Medulla oblongata (tissue), 1 donor: Measurements from ENCODE around the gene C8B.

Experiments
- DNase-seq: peaks from one replicate; pipeline ENCODE4 v3.0.0-alpha.2; 2015; ENCODE audit errors: extremely low spot score

C8B gene

DNA sequence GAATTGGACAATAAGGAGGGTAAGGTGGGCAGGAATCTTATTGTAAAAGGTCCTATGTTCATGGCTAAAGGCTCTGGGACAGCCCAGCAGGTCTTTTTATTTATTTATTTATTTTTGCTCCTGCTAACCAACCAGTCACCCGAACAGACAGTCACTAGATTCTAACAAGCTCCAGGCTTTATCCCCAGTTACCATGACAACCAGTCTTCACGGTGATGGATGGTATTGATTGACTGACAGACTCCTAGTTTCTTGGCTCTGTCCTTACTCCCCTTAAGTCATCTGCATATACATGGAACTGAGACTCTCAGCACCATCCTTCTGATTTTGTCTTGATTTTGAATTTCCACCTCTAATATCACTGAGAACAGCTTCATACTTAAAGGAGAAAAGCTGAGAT, 66.9 kb downstream of the C8B start:
- no peak for DNase-seq

DNA sequence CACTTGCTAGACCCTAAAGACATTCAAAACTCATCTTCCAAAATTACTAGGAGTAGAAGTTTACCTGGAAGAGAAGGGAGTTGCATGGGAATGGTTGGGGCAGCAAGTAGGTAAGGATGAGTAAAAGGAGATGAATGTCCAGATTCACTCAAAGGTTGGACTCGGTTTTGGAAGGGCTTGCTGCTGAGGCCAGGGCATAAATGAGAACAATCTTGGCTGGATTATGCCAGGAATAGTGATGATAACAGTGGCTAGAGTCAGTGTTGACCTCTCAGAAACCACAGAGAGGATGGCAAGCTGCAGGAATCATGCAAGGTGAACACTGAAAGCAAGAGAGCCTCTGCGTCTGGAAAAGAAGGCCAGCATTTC, 67.8 kb downstream of the C8B start:
- no peak for DNase-seq

DNA sequence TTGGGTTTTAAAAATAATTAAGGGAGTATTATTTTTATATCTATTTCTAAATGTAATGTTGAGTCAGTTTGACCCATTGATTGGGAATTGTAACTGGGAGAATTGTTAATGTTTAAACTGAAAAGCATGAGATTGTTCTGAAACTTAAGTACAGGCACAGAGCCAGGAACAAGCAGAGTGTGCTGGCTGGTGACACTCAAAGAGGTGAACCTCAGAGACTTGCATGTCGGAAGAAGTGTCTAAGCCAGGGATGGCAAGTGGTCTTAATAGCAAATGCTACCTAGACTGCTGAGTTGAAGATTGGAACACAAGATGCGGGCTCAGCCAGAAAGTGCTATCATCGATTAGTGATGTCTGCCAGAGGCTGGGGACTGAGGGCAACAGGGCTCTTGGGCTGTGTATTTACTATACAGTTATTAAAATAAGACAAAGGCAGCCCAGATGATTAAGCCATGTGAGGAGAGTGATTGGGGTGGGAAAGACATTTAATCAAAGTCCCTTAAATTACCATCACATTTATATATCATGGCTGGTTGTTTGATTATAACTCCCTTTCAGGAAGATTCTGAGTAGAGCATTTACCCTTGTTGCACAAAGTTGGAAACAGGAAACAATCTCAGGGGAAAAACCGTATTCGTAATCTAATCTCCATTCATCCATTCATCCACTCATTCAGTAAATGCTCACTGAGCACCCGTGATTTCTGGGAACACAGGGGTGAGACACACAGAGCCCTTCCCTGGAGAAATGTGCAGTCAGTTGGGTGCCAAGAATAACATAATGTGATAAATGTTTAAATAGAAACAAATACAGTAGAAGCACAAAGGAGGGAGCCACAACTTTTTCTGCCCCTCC, 68.4 kb downstream of the C8B start:
- no peak for DNase-seq

DNA sequence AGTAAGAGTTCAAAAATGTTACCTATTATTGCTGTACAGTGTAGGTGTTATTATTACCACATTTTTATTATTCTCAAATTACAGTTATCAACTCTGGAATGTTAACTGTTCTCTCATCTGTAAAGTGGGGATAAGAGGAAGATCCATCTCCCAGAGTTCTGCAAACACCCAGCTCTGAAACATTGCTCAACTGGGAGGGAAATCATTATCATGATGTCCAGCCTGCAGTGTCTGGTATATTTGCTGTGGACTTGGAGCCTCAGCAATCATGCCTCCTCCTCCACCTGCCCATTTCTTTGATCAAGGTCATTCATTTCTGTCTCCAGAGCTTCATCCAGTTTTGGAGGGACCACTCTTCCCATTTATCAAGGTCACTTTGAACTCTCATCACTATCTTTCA, 71.8 kb downstream of the C8B start:
- DNase-seq, result no peak

DNA sequence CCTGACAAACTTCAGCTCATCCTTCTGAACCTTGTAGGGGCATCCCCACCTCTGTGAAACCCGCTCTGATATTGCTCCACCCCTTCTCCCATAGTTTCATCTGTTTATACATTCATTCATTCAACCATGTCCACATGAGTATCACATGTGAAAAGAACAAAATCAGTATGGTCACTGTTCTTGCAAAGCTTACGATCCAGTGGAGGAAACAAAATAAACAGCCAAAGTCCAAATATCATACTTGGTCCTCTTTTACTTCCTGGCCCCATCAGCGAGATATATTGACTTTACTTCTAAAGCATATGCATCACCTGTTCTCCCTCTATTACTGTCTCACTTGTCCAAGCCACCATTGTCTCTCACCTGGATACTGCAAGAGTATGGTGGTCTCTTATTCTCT, 75.6 kb downstream of the C8B start:
- no peak for DNase-seq

DNA sequence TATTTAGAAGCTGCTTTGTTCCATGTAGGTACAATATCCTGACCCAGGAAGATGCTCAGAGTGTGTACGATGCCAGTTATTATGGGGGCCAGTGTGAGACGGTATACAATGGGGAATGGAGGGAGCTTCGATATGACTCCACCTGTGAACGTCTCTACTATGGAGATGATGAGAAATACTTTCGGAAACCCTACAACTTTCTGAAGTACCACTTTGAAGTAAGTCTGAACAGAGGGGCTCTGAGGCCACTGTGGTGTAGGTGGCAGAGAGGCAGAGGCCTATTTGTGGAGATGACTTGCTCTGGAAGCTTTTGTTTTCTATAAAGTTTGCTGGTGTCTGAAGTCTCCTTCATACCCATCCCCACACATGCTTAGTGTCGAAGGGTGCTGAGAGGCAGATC, 84.4 kb downstream of the C8B start:
- DNase-seq, result no peak

DNA sequence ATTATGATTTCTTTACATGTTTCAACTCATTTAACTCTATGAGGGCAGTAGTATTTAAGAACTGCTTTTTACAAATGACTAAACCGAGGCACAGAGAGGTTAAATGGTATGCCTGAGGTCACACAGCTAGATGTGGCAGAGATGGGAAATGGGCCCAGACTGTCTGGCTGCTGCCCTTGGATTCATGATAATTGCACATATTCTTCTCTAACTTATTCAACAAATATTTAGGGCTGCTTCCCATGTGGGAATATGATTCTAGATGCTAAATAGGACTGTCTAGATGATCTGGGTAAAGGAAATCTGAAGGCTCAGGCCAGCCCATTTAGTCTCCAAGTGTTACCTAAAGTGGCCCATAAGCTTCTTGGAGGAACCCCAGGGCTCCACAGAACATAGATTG, 85.0 kb downstream of the C8B start:
- DNase-seq, result no peak
